GM12892 (cell line): ENCODE results near the gene ZBTB7C.

Experiments used
- POLR2A ChIP-seq: IDR thresholded peaks from 2 replicates; pipeline ENCODE4 v1.6.1; 2011; ENCODE audit warnings: low read depth, low read length, control low read depth
- TAF1 ChIP-seq: IDR thresholded peaks from 2 replicates; pipeline ENCODE4 v1.6.1; 2011; ENCODE audit warnings: low read depth, mild to moderate bottlenecking, control low read depth, low read length, borderline replicate concordance

- TF ChIP-seq POLR2A (no peak), TAF1 (no peak)
Measured at GRCh38 chr18:48019557-48020325, 389.4 kb downstream of the ZBTB7C start.
